SK-N-SH (cell line): ENCODE results near the gene CD6. TPM values are rescaled to one million over a fixed set of nuclear protein-coding genes. Genes with fewer than 3 reads are reported as not detected.
A peak's percentile ranks its signal among the peaks of the same experiment; 100 is the strongest.

Experiments used
- CTCF ChIA-PET: fragments of 300-600, 350-600 bp; formaldehyde crosslinking; extraction: SDS; loops from one replicate; lab custom pipeline; 2021; lab: Yijun Ruan, JAX
- POLR2A ChIA-PET: fragments of 350-600 bp; sonication (Branson Sonifier 250); formaldehyde crosslinking; extraction: SDS; loops from one replicate; lab custom pipeline; 2020; ENCODE audit warnings: antibody characterized with exemption, inconsistent platforms; lab: Yijun Ruan, JAX
- DNase-seq: peaks from one replicate; pipeline ENCODE4 v3.0.0; 2012
- H2AFZ ChIP-seq: fragments of 200-600 bp; sonication (generic); 2 replicates; pipeline ENCODE4 v1.8.1; 2016; ENCODE audit warnings: antibody characterized with exemption, mild to moderate bottlenecking, low read depth
- H3F3A ChIP-seq: fragments of 200-600 bp; sonication (generic); replicated peaks from 2 replicates; pipeline ENCODE3; 2016; ENCODE audit warnings: antibody characterized with exemption, mild to moderate bottlenecking; ENCODE audit not compliant: insufficient read depth
- H3K27ac ChIP-seq, 2 experiments: fragments of 200-500 bp in 1 of 2; fragments of 200-600 bp in 1 of 2; sonication (Bioruptor generic) in 1 of 2; sonication (generic), shearing (Covaris generic) in 1 of 2; 2 replicates each; pipeline versions ENCODE4 v1.5.1 to v1.6.1; 2014 to 2016; ENCODE audit warnings: low read depth in 2 of 2, inconsistent platforms in 1 of 2, low read length in 1 of 2, mild to moderate bottlenecking in 1 of 2, mixed read lengths in 1 of 2
- H3K27me3 ChIP-seq: fragments of 200-600 bp; sonication (generic), shearing (Covaris generic); 2 replicates; pipeline ENCODE4 v1.6.1; 2016; ENCODE audit warnings: mixed run types; ENCODE audit not compliant: insufficient read depth
- H3K36me3 ChIP-seq, 2 experiments: fragments of 200-500 bp in 1 of 2; fragments of 200-600 bp in 1 of 2; sonication (Bioruptor generic) in 1 of 2; sonication (generic) in 1 of 2; replicated peaks in 1 of 2; 2 replicates each; pipeline versions ENCODE3 to v1.5.1; 2014 to 2016; ENCODE audit warnings: low read length in 1 of 2, mild to moderate bottlenecking in 1 of 2; ENCODE audit not compliant: insufficient read depth in 2 of 2, control insufficient read depth in 1 of 2
- H3K4me1 ChIP-seq, 2 experiments: fragments of 200-500 bp in 1 of 2; fragments of 200-600 bp in 1 of 2; sonication (Bioruptor generic) in 1 of 2; sonication (generic), shearing (Covaris generic) in 1 of 2; 2 replicates each; pipeline versions ENCODE4 v1.5.1 to v1.6.1; 2014 to 2016; ENCODE audit warnings: low read depth in 1 of 2, low read length in 1 of 2, mixed run types in 1 of 2; ENCODE audit not compliant: insufficient read depth in 2 of 2, control insufficient read depth in 1 of 2
- H3K4me2 ChIP-seq: fragments of 200-600 bp; sonication (generic), shearing (Covaris generic); 2 replicates; pipeline ENCODE4 v1.6.1; 2017; ENCODE audit warnings: mixed run types
- H3K4me3 ChIP-seq, 2 experiments: fragments of 200-500 bp in 1 of 2; fragments of 200-600 bp in 1 of 2; sonication (Bioruptor generic) in 1 of 2; sonication (generic), shearing (Covaris generic) in 1 of 2; 2 replicates each; pipeline versions ENCODE4 v1.5.1 to v1.8.1; 2014 to 2016; ENCODE audit warnings: low read depth in 2 of 2, inconsistent platforms in 1 of 2, low read length in 1 of 2, mild to moderate bottlenecking in 1 of 2, mixed read lengths in 1 of 2, moderate library complexity in 1 of 2
- H3K79me2 ChIP-seq: fragments of 200-600 bp; sonication (generic); 2 replicates; pipeline ENCODE4 v1.8.1; 2017; ENCODE audit warnings: mild to moderate bottlenecking; ENCODE audit not compliant: insufficient read depth
- H3K9ac ChIP-seq: fragments of 200-600 bp; sonication (generic); 2 replicates; pipeline ENCODE4 v1.6.1; 2017; ENCODE audit warnings: mixed run types
- H3K9me2 ChIP-seq: fragments of 200-600 bp; sonication (generic); 2 replicates; pipeline ENCODE4 v1.6.1; 2017; ENCODE audit warnings: mixed run types
- H3K9me3 ChIP-seq: fragments of 200-600 bp; sonication (generic); 2 replicates; pipeline ENCODE4 v1.6.1; 2017; ENCODE audit warnings: mixed run types, mild to moderate bottlenecking, moderate library complexity
- H4K20me1 ChIP-seq: fragments of 200-600 bp; sonication (generic); 2 replicates; pipeline ENCODE4 v1.6.1; 2017; ENCODE audit warnings: mild to moderate bottlenecking, mixed run types; ENCODE audit not compliant: insufficient read depth
- CHD2 ChIP-seq: fragments of 150-350 bp; IDR thresholded peaks from 2 replicates; pipeline ENCODE4 v1.6.1; 2018; ENCODE audit warnings: low read length; ENCODE audit not compliant: partially characterized antibody
- ELF1 ChIP-seq: IDR thresholded peaks from 2 replicates; pipeline ENCODE4 v1.4.0; 2012
- EP300 ChIP-seq, 2 experiments: IDR thresholded peaks; 2 replicates each; pipeline versions ENCODE4 v1.4.0 to v1.6.1; 2012; ENCODE audit warnings: borderline replicate concordance in 1 of 2, low read depth in 1 of 2, low read length in 1 of 2
- FOSL2 ChIP-seq: IDR thresholded peaks from 2 replicates; pipeline ENCODE4 v1.4.0; 2012; ENCODE audit warnings: low read depth, mild to moderate bottlenecking, moderate library complexity, borderline replicate concordance
- FOXM1 ChIP-seq: IDR thresholded peaks from 2 replicates; pipeline ENCODE4 v1.4.0; 2012; ENCODE audit warnings: low read depth, mild to moderate bottlenecking
- GATA2 ChIP-seq: sonication (generic); formaldehyde crosslinking; IDR thresholded peaks from 2 replicates; pipeline ENCODE4 v1.5.0; 2020; ENCODE audit warnings: mild to moderate bottlenecking, missing genetic modification reagents
- MXI1 ChIP-seq: IDR thresholded peaks from 2 replicates; pipeline ENCODE4 v1.6.1; 2012; ENCODE audit warnings: mild to moderate bottlenecking, low read depth, low read length, improper control_type of control experiment
- NFIC ChIP-seq: IDR thresholded peaks from 2 replicates; pipeline ENCODE4 v1.4.0; 2012; ENCODE audit warnings: borderline replicate concordance
- NRF1 ChIP-seq: IDR thresholded peaks from 2 replicates; pipeline ENCODE4 v1.6.1; 2012; ENCODE audit warnings: low read depth, mild to moderate bottlenecking, low read length
- PBX3 ChIP-seq: IDR thresholded peaks from 2 replicates; pipeline ENCODE4; 2012
- POLR2AphosphoS5 ChIP-seq: IDR thresholded peaks from 2 replicates; pipeline ENCODE4 v1.6.1; 2012; ENCODE audit warnings: low read depth, low read length
- RAD21 ChIP-seq: IDR thresholded peaks from 2 replicates; pipeline ENCODE4 v1.6.1; 2012; ENCODE audit warnings: mild to moderate bottlenecking, low read length
- RCOR1 ChIP-seq: fragments of 150-350 bp; IDR thresholded peaks from 2 replicates; pipeline ENCODE4 v1.6.1; 2017; ENCODE audit warnings: antibody characterized with exemption, low read length
- REST ChIP-seq: IDR thresholded peaks from 2 replicates; pipeline ENCODE4 v1.6.1; 2012; ENCODE audit warnings: mild to moderate bottlenecking, low read depth, low read length, moderate library complexity
- SMC3 ChIP-seq: IDR thresholded peaks from 2 replicates; pipeline ENCODE4 v1.6.1; 2012; ENCODE audit warnings: low read depth, low read length, improper control_type of control experiment
- TAF1 ChIP-seq: IDR thresholded peaks from 2 replicates; pipeline ENCODE4 v1.6.1; 2012; ENCODE audit warnings: low read depth, mild to moderate bottlenecking, low read length, moderate library complexity, borderline replicate concordance
- USF1 ChIP-seq: IDR thresholded peaks from 2 replicates; pipeline ENCODE4 v1.4.0; 2012; ENCODE audit warnings: low read depth, borderline replicate concordance
- YY1 ChIP-seq: IDR thresholded peaks from 2 replicates; pipeline ENCODE4 v1.4.0; 2012; ENCODE audit warnings: low read depth, mild to moderate bottlenecking
- ZBTB33 ChIP-seq: IDR thresholded peaks from 2 replicates; pipeline ENCODE4 v1.4.0; 2012; ENCODE audit warnings: low read depth, borderline replicate concordance
- WGBS: methylation state at CpG from one replicate; pipeline ENCODE4 v1.1.6; 2017; ENCODE audit warnings: low lambda C conversion rate; 5-methylcytosine and 5-hydroxymethylcytosine counted together
- polyA plus RNA-seq, 3 experiments: library from polyadenylated mRNA; depleted of rRNA; stranded (reverse); fragments of >200 nt; gene quantifications; 2 replicates each; pipeline ENCODE4 v1.2.3, GENCODE V29; 2012

The CD6 gene
- polyA plus RNA-seq, 1 of the 3 experiments (the other 2 are of a cell fraction), result not detected

GRCh38 chr11:61035526-61035835 is 64.0 kb downstream of the CD6 start:
- no peak for DNase-seq
- Histone ChIP-seq H3K79me2 (no peaks in the 10 kb centered on the region), H3K36me3 (no peaks in the 10 kb centered on the region), H3F3A (peaks cover 7% of the 10 kb centered on the region), H3K4me2 (no peak overlapping the region), H4K20me1 (no peaks in the 10 kb centered on the region), H2AFZ (no peak overlapping the region), H3K9me2 (no peaks in the 10 kb centered on the region), H3K4me3 (no peak overlapping the region), H3K4me1 (peaks cover 5 to 35% of the 10 kb centered on the region in 2 experiments; a peak in 2 of 4 replicates), H3K9me3 (no peaks in the 10 kb centered on the region), H3K9ac (no peak overlapping the region), H3K27me3 (no peaks in the 10 kb centered on the region; the same call in 1 of the 2 replicates), H3K27ac (no peak overlapping the region)
- WGBS, result 75% methylated on average over 10 of the region's 10 CpGs
- TF ChIP-seq MXI1 (no peak), POLR2AphosphoS5 (no peak), REST (no peak), FOSL2 (no peak), EP300 (IDR thresholded peaks at IDR 0.05; ENCODE audit: borderline replicate concordance in 1 of 2, low read depth in 1 of 2, low read length in 1 of 2) (no peak), SMC3 (no peak), FOXM1 (no peak), TAF1 (no peak), USF1 (no peak), YY1 (no peak)
- ChIA-PET POLR2A (no interaction called here), CTCF (interaction anchor here (1.4 kb wide), 1 partner anchor 9 kb away, joined by 3 read pairs; no protein-coding TSS in a partner anchor)

GRCh38 chr11:61037441-61038093 is 66.1 kb downstream of the CD6 start:
- Histone ChIP-seq H3K4me3 (no peak overlapping the region), H3K79me2 (no peaks in the 10 kb centered on the region), H3K27me3 (no peaks in the 10 kb centered on the region), H3F3A (peaks cover 7% of the 10 kb centered on the region), H3K4me2 (no peak overlapping the region), H3K36me3 (no peaks in the 10 kb centered on the region), H4K20me1 (no peaks in the 10 kb centered on the region), H3K27ac (peak overlapping the region; percentile 11 to 42; a peak in 2 of 4 replicates), H3K4me1 (peaks cover 5 to 35% of the 10 kb centered on the region in 2 experiments; a peak in 2 of 4 replicates), H2AFZ (peak overlapping the region; percentile 44; the same call in 1 of the 2 replicates), H3K9ac (no peak overlapping the region), H3K9me2 (no peaks in the 10 kb centered on the region), H3K9me3 (no peaks in the 10 kb centered on the region)
- no peak for DNase-seq
- ChIA-PET CTCF (interaction anchor here (0.7 to 1.5 kb wide), 3 partner anchors 15 to 26 kb away, joined by 3 to 4 read pairs (median 3); no protein-coding TSS in a partner anchor), POLR2A (no interaction called here)
- WGBS, result 18% methylated on average over 5 of the region's 5 CpGs
- TF ChIP-seq PBX3 (0 out of 2 replicates have a peak, but pooled peaks have one; percentile 24), NRF1 (no peak), POLR2AphosphoS5 (no peak), ZBTB33 (no peak), ELF1 (no peak), RAD21 (no peak), FOSL2 (no peak), CHD2 (no peak), GATA2 (CRISPR knock-in tag) (no peak), RCOR1 (peak; percentile 68; the same call in 1 of the 2 replicates), YY1 (no peak), NFIC (peak; percentile 14; the same call in 1 of the 2 replicates)
